Measurements from ENCODE around the gene MYO5B. TPM values are rescaled to one million over a fixed set of nuclear protein-coding genes. Genes with fewer than 3 reads are reported as not detected.

The MYO5B gene
- total RNA-seq, 4 donors from 2014 or later: 2.0 to 13.9 (median 5.3) TPM

DNA sequence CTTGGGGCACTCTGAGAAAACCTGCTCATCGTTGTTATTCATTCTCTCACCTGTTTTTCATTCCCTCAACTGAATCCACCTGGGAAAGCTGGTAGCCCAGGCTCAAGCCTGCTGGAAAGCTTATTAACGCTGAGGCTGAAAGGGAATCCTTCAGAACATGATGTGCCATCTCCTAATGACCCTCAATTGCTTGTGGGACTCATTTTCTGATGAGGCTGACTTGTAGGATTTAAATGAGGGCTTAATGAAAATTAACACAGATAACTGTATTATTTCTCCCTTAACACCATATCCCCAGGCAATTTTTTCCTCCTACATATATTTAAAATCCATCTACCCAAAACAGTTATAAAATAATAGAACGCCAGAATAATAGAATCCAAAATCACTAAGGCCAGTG lies 218.9 kb downstream of the MYO5B start:
- Histone ChIP-seq H3K9me3 (no peaks in the 10 kb centered on the region), H3K27ac (replicated peaks in 1 of 4) (no peak overlapping the region), H3K36me3 (no peaks in the 10 kb centered on the region), H3K4me3 (no peak overlapping the region), H3K4me1 (peaks cover 0 to 27% (median 16%) of the 10 kb centered on the region in 4 donors), H3K27me3 (no peaks in the 10 kb centered on the region)
- TF ChIP-seq POLR2AphosphoS5 (IDR thresholded peaks at IDR 0.05) (no peak), POLR2A (IDR thresholded peaks at IDR 0.05; ENCODE audit: low read depth) (no peak), EP300 (IDR thresholded peaks at IDR 0.05) (no peak), CTCF (IDR thresholded peaks at IDR 0.05) (no peak)
- WGBS: 85% methylated on average over 3 of the region's 3 CpGs
- DNase-seq (ENCODE audit: extremely low spot score): no peak
- intact Hi-C loops (cut with DNase I): no loop called here

GRCh38 chr18:49974079-49974478 lies 220.9 kb downstream of the MYO5B start:
- WGBS: 100% methylated on average over 1 of the region's 9 CpGs
- Histone ChIP-seq H3K4me1 (peaks cover 0 to 23% (median 16%) of the 10 kb centered on the region in 4 donors), H3K36me3 (no peaks in the 10 kb centered on the region), H3K4me3 (no peak overlapping the region), H3K27me3 (no peaks in the 10 kb centered on the region), H3K9me3 (no peaks in the 10 kb centered on the region), H3K27ac (replicated peaks in 1 of 4) (no peak overlapping the region)
- TF ChIP-seq CTCF (IDR thresholded peaks at IDR 0.05): no peak
- TF ChIP-seq POLR2AphosphoS5 (IDR thresholded peaks at IDR 0.05): no peak
- TF ChIP-seq EP300 (IDR thresholded peaks at IDR 0.05): no peak
- TF ChIP-seq POLR2A (IDR thresholded peaks at IDR 0.05; ENCODE audit: low read depth): no peak
- DNase-seq (ENCODE audit: extremely low spot score): no peak
- intact Hi-C loops (cut with DNase I): no loop called here

DNA sequence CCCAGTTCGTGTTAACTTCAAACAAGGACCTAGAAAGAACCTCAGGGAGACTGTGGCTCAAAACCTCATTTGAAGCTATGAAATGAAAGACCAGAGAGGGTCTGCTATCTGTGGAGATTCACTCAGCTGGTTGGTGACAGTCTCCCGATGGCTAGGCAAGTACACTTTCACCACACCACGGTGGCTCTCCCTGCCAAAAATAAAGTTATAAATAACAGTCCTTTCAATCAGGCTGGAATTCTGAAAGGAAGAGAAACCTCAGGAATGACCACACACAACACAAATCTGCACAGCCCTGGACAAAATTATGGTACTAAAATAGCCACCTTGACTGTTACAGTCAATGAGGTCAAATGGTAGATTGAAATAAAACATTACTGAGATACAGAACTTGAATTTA lies 221.4 kb downstream of the MYO5B start:
- no peaks in the 10 kb centered on the region for H3K27me3 ChIP-seq
- H3K4me1 ChIP-seq: peaks cover 0 to 22% (median 16%) of the 10 kb centered on the region in 4 donors
- H3K36me3 ChIP-seq: no peaks in the 10 kb centered on the region
- H3K9me3 ChIP-seq: no peaks in the 10 kb centered on the region
- intact Hi-C loops (cut with DNase I): no loop called here
- no peak for DNase-seq (ENCODE audit: extremely low spot score)
- 85% methylated on average over 3 of the region's 3 CpGs for WGBS
- H3K4me3 ChIP-seq: no peak overlapping the region
- no peak overlapping the region for H3K27ac ChIP-seq (replicated peaks in 1 of 4)
- TF ChIP-seq EP300 (IDR thresholded peaks at IDR 0.05) (no peak), POLR2A (IDR thresholded peaks at IDR 0.05; ENCODE audit: low read depth) (no peak), POLR2AphosphoS5 (IDR thresholded peaks at IDR 0.05) (no peak), CTCF (IDR thresholded peaks at IDR 0.05) (no peak)

- TF ChIP-seq POLR2A (IDR thresholded peaks at IDR 0.05; ENCODE audit: low read depth) (no peak), EP300 (IDR thresholded peaks at IDR 0.05) (no peak), CTCF (IDR thresholded peaks at IDR 0.05) (no peak), POLR2AphosphoS5 (IDR thresholded peaks at IDR 0.05) (no peak)
- 94% methylated on average over 3 of the region's 3 CpGs for WGBS
Observed at GRCh38 chr18:49972535-49972934, 222.4 kb downstream of the MYO5B start.

GRCh38 chr18:49971462-49971861 lies 223.5 kb downstream of the MYO5B start:
- TF ChIP-seq POLR2AphosphoS5 (IDR thresholded peaks at IDR 0.05): no peak
- TF ChIP-seq CTCF (IDR thresholded peaks at IDR 0.05): no peak
- TF ChIP-seq EP300 (IDR thresholded peaks at IDR 0.05): no peak
- no peak for TF ChIP-seq POLR2A (IDR thresholded peaks at IDR 0.05; ENCODE audit: low read depth)
- no peak for DNase-seq (ENCODE audit: extremely low spot score)
- no peaks in the 10 kb centered on the region for H3K9me3 ChIP-seq
- no peak overlapping the region for H3K27ac ChIP-seq (replicated peaks in 1 of 4)
- H3K36me3 ChIP-seq: no peaks in the 10 kb centered on the region
- intact Hi-C loops (cut with DNase I): no loop called here
- 92% methylated on average over 1 of the region's 1 CpG for WGBS
- no peak overlapping the region for H3K4me3 ChIP-seq
- peaks cover 0 to 23% (median 15%) of the 10 kb centered on the region in 4 donors for H3K4me1 ChIP-seq
- no peaks in the 10 kb centered on the region for H3K27me3 ChIP-seq

More at GRCh38 chr18:49972535-49972934, 222.4 kb downstream of the MYO5B start:
- Histone ChIP-seq H3K4me1 (peaks cover 0 to 23% (median 17%) of the 10 kb centered on the region in 4 donors), H3K27me3 (no peaks in the 10 kb centered on the region), H3K4me3 (no peak overlapping the region), H3K36me3 (no peaks in the 10 kb centered on the region), H3K9me3 (no peaks in the 10 kb centered on the region), H3K27ac (replicated peaks in 1 of 4) (no peak overlapping the region)
- intact Hi-C loops (cut with DNase I): no loop called here
- no peak for DNase-seq (ENCODE audit: extremely low spot score)

Data from esophagus muscularis mucosa (tissue), 4 donors.